ENCODE measurements around the gene SLC2A5. TPM values are rescaled to one million over a fixed set of nuclear protein-coding genes. Genes with fewer than 3 reads are reported as not detected.
"Not testable (repeated sequence)": the region's sequence is repeated elsewhere in the genome, so short reads cannot be mapped to it uniquely, and the experiment has no call there.

Gene SLC2A5
- total and polyA plus RNA-seq, 5 experiments from 2014 or later: 0.49 to 0.55 TPM; not detected in 3

DNA sequence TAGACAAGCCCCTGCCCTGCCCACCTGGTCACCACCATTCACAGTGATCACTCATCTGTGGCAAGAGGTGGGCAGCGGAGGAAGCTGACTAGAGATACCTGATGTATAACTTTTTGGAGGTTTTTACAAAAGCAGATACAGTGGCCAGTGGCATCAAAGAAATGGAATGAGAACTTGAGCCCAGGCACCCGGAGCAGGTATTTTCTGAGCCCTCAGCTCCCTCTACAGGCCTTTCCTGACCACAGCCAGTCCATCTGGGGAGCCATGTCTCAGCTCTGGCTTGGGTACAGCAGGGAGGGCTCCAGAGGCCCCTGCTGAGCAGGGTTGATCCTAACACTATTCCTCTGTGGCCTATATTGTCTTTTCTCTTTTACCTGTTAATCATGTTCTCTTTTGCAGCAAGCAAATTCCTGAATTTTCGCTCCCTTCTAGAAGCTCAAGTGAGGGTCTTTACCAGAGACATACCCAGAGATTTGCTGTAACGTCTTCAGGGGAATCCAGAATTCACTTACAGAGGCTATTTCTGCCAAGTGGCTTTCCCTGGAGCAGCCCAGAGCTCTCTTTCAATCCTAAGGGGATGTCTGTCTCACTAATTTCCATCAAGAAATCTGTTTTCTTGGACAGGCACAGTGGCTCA lies 32.2 kb upstream of the SLC2A5 start:
- H3K27me3 Mint-ChIP-seq: no peaks in the 10 kb centered on the region
- H3K9me3 Mint-ChIP-seq: no peaks in the 10 kb centered on the region
- peaks cover 0 to 2% (median 0%) of the 10 kb centered on the region in 4 donors for H3K4me1 Mint-ChIP-seq
- H3K36me3 Mint-ChIP-seq: peaks cover 0 to 23% (median 3%) of the 10 kb centered on the region in 3 donors
- no peak for DNase-seq
- POLR2A ChIA-PET: interaction anchor here (0.7 kb wide), 1 partner anchor 97 kb away, joined by 3 read pairs; no protein-coding TSS in a partner anchor
- peak in 1 of 2 donors; percentile 56 for ATAC-seq
- no peak overlapping the region for H3K4me3 Mint-ChIP-seq
- H3K27ac Mint-ChIP-seq: no peak overlapping the region

DNA sequence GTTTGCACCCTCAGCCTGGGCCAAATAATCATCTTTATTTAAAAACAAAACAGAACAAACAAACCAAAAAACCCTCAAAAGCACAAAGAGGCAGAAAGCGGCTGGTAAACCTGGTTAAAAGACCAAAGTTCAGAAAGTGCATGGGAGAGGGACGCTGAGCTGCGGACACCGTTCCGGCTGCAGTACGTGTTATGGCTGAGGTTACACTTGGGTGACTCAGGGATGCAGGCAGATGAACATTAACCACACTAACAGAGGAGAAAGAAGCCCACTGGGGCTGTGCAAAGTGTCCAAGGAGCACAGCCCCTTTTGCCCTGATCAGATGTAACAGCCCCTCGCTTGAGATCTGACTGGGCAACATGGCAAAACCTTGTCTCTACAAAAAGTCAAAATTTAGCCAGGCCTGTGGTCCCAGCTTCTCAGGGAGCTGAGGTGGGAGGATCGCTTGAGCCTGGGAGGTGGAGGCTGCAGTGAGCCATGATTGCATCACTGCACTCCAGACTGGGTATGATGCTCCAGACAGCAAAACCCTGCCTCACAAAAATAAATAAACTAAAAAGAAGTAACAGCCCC lies 31.1 kb upstream of the SLC2A5 start:
- DNase-seq: no peak
- Mint-ChIP-seq H3K4me1 (peaks cover 0 to 2% (median 0%) of the 10 kb centered on the region in 4 donors), H3K36me3 (peaks cover 0 to 23% (median 3%) of the 10 kb centered on the region in 3 donors), H3K27me3 (peaks cover 0 to 3% (median 0%) of the 10 kb centered on the region in 5 donors), H3K9me3 (no peaks in the 10 kb centered on the region), H3K4me3 (no peak overlapping the region), H3K27ac (no peak overlapping the region)
- POLR2A ChIA-PET: interaction anchor here (0.7 kb wide), 1 partner anchor 1150 kb away, joined by 3 read pairs; no protein-coding TSS in a partner anchor
- ATAC-seq: no peak

DNA sequence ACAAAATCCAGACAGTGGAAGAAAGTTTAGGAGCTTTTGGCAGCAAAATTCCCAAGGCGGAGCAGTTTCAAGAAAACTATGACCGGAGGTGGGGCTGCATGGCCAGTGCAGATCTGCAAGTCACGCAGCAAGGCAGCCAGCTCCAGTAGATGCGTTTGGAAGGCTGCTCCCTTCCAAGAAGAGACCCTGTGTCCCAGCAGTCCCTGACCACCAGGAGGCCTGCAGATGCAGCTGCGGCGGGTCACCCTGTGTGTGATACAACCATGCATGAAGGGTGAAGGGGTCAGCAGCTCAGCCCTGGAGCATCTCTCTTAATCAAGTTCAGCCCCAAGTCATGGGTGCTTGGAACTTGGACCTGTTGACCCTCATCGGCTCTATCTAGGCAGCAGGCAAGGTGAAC lies 30.1 kb upstream of the SLC2A5 start:
- no peaks in the 10 kb centered on the region for H3K9me3 Mint-ChIP-seq
- DNase-seq: no peak
- no peak overlapping the region for H3K4me3 Mint-ChIP-seq
- no peak for ATAC-seq
- peaks cover 0 to 2% (median 0%) of the 10 kb centered on the region in 4 donors for H3K4me1 Mint-ChIP-seq
- peaks cover 0 to 19% (median 3%) of the 10 kb centered on the region in 3 donors for H3K36me3 Mint-ChIP-seq
- no peak overlapping the region for H3K27ac Mint-ChIP-seq
- peaks cover 0 to 4% (median 0%) of the 10 kb centered on the region in 5 donors for H3K27me3 Mint-ChIP-seq
- POLR2A ChIA-PET: no interaction called here

DNA sequence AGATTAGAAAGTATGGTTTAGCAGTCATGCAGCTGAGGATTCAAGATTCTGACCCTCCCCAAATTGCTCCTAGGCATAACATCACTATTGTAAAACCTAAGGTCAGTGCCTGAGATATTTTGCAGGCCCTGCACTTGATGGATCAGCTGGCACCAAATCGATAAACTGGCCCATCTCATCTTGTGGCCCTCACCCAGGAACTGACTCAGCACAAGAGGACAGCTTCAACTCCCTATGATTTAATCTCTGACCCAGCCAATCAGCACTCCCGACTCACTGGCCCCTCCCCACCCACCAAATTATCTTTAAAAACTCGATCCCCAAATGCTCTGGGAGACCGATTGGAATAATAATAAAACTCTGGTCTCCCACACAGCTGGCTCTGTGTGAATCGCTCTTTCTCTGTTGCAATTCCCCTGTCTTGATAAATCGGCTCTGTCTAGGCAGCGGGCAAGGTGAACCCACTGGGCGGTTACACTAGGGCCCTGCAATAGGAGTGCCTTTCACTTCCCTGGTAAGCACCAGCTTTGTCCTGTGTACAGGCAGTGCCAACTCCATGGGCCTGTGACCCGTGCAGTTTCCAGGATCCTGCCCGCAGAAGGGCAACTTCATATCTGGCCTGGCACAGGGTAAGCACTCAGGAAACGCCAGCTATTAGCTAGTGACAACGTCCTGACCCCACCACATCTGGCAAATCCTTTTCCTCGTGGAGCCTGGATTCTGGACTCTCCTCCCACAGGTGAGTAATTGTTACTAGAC lies 28.7 kb upstream of the SLC2A5 start:
- ATAC-seq (no peak), DNase-seq (no peak)
- peaks cover 0 to 8% (median 0%) of the 10 kb centered on the region in 3 donors for H3K36me3 Mint-ChIP-seq
- peaks cover 0 to 4% (median 0%) of the 10 kb centered on the region in 5 donors for H3K27me3 Mint-ChIP-seq
- peaks cover 0 to 2% (median 0%) of the 10 kb centered on the region in 4 donors for H3K4me1 Mint-ChIP-seq
- no peak overlapping the region for H3K4me3 Mint-ChIP-seq
- no peaks in the 10 kb centered on the region for H3K9me3 Mint-ChIP-seq
- POLR2A ChIA-PET: no interaction called here
- no peak overlapping the region for H3K27ac Mint-ChIP-seq

DNA sequence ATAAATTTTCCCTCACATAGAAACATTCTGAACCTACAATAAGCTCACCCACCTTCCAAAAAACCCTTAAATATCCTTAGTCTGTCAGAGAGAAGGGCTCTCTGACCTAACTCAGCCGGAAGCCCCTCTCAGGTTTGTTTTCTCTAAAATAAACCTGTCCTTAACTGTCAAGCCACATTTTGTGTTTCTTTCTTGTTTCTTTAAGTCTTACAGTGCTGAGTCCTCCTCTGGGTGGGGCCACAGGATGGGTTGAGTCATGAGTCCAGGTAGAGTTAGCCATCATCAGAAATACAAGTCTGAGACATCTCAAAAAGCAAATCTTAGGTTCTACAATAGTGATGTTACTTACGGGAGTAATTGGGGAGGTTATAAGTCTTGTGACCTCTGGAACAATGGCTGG lies 26.4 kb upstream of the SLC2A5 start:
- no peak overlapping the region for H3K27ac Mint-ChIP-seq
- ATAC-seq (no peak), DNase-seq (no peak)
- POLR2A ChIA-PET: no interaction called here
- H3K36me3 Mint-ChIP-seq: no peaks in the 10 kb centered on the region
- no peak overlapping the region for H3K4me3 Mint-ChIP-seq
- peaks cover 0 to 4% (median 0%) of the 10 kb centered on the region in 5 donors for H3K27me3 Mint-ChIP-seq
- peaks cover 0 to 2% (median 0%) of the 10 kb centered on the region in 4 donors for H3K4me1 Mint-ChIP-seq
- H3K9me3 Mint-ChIP-seq: no peaks in the 10 kb centered on the region

DNA sequence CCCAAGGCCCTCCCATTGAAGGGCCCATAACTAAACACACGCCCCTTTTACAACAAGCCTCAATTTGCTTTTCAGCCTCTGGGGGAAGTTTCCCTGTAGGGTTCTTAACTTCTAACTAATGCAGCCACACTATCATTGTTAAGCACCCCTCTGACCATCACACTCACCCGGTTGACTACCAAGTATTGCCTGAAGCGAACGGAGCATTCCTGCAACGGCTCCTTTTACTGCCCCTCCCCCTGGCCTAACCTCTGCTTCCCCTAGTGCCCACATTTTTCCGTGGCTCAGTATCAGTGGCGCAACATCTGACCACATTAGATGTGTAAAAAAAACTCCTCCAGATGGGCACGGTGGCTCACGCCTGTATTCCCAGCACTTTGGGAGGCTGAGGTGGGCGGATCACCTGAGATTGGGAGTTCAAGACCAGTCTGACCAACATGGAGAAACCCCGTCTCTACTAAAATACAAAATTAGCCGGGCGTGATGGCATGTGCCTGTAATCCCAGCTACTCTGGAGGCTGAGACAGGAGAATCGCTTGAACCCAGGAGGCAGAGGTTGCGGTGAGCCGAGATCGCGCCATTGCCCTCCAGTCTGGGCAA lies 24.7 kb upstream of the SLC2A5 start:
- H3K27me3 Mint-ChIP-seq, POLR2A ChIA-PET: not testable (repeated sequence)

DNA sequence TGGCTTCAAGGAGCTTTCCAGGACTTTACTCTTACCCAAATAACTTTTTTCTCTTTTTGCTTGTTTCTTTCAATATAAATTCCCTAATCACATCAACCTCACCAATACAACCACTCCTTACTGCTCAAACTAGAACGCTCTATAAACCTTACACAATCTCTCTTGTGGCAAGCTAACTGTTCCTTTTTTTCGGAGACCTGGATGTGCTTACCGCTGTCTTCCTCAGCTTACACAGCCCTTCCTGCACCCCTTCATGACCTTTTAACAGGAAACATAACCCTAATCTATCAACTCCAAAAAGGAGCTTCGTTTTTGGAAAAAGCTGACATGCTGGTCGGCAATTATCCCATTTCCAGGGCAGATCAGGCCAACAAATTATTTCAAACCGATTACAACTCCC lies 24.1 kb upstream of the SLC2A5 start:
- no peak for ATAC-seq
- Mint-ChIP-seq H3K36me3 (no peaks in the 10 kb centered on the region), H3K27ac (no peak overlapping the region), H3K4me1 (no peaks in the 10 kb centered on the region), H3K27me3 (peaks cover 0 to 9% (median 4%) of the 10 kb centered on the region in 5 donors), H3K9me3 (no peaks in the 10 kb centered on the region), H3K4me3 (no peak overlapping the region)
- DNase-seq: no peak
- POLR2A ChIA-PET: no interaction called here

More for the DNA sequence above, 24.7 kb upstream of the SLC2A5 start:
- ATAC-seq, H3K4me3 Mint-ChIP-seq, H3K4me1 Mint-ChIP-seq, DNase-seq, H3K27ac Mint-ChIP-seq, H3K9me3 Mint-ChIP-seq, H3K36me3 Mint-ChIP-seq: not testable (repeated sequence)

DNA sequence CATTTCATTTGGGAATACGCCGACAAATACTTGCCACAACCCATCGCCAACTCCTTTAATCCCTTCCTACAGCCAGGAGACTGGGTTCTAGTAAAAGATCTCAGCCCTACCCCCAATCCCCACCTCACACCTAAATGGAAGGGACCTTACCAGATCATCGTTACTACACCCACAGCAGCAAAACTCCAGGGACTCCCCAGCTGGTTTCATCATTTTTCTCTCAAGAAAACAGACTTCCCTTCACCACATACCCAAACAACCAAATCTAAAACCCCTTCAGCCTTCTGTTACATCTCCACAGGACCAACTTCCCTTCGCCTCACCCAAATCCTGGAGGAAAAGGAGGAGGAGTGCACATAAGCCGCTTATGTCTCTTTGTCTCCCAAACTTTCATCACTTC lies 23.7 kb upstream of the SLC2A5 start:
- H3K4me3 Mint-ChIP-seq: no peak overlapping the region
- no peaks in the 10 kb centered on the region for H3K36me3 Mint-ChIP-seq
- peaks cover 0 to 9% (median 4%) of the 10 kb centered on the region in 5 donors for H3K27me3 Mint-ChIP-seq
- DNase-seq (no peak), ATAC-seq (no peak)
- H3K4me1 Mint-ChIP-seq: no peaks in the 10 kb centered on the region
- no peaks in the 10 kb centered on the region for H3K9me3 Mint-ChIP-seq
- POLR2A ChIA-PET: no interaction called here
- H3K27ac Mint-ChIP-seq: no peak overlapping the region

DNA sequence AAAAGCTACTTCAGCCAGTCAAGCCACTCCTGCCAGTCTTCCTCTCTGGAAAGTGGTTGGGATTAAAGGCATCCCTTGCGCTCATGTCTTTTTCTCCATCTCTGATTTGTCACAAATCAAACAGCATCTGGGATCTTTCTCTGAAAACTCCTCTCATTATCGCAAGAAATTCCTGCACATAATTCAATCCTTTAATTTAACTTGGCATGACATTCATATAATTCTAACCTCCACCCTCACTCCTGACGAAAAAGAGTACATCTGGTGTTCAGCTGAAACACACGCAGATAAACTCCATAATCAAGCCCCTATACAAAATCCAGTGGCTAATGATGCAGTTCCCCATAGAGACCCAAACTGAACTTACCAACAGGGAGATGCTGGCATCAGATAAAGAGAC lies 19.4 kb upstream of the SLC2A5 start:
- H3K4me1 Mint-ChIP-seq: peaks cover 0 to 20% (median 0%) of the 10 kb centered on the region in 4 donors

DNA sequence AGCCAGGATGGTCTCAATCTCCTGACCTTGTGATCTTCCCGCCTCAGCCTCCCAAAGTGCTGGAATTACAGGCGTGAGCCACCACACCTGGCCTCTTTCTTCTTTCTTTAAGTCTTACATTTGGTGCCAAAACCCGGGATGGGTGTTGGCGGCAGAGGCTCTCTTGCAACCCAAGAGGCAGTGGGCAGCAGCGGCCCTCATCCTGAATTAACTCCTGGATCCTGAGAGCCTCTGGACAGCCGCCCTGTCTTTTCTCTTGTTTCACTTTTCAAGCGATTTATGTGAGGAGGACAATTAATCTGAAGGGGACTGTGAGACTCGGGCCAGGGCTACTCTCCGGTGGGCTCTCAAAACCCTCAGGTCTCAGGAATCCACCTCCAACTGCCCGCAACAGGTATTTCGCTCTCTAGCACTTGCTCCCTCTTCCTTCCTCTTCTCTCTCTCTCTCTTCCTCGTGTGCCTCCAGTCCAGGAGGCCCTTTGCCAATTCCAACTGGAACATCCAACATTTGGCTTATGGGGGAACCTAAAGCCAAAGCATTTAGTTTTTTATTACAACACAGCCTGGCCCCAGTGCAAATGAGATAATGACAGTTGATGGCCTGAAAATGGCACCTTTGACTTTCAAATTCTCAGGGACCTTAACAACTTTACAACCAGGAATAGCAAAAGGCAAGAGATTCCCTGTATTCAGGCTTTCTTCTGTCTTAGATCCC lies 18.1 kb upstream of the SLC2A5 start:
- peaks cover 4 to 28% (median 9%) of the 10 kb centered on the region in 4 donors for H3K4me1 Mint-ChIP-seq
- no peak overlapping the region for H3K27ac Mint-ChIP-seq
- H3K36me3 Mint-ChIP-seq: no peaks in the 10 kb centered on the region

More for the DNA sequence above, 19.4 kb upstream of the SLC2A5 start:
- no peaks in the 10 kb centered on the region for H3K9me3 Mint-ChIP-seq
- H3K27ac Mint-ChIP-seq: no peak overlapping the region
- no peak for ATAC-seq
- POLR2A ChIA-PET: no interaction called here
- DNase-seq: no peak
- H3K36me3 Mint-ChIP-seq: no peaks in the 10 kb centered on the region
- no peak overlapping the region for H3K4me3 Mint-ChIP-seq
- H3K27me3 Mint-ChIP-seq: peaks cover 0 to 11% (median 7%) of the 10 kb centered on the region in 5 donors

DNA sequence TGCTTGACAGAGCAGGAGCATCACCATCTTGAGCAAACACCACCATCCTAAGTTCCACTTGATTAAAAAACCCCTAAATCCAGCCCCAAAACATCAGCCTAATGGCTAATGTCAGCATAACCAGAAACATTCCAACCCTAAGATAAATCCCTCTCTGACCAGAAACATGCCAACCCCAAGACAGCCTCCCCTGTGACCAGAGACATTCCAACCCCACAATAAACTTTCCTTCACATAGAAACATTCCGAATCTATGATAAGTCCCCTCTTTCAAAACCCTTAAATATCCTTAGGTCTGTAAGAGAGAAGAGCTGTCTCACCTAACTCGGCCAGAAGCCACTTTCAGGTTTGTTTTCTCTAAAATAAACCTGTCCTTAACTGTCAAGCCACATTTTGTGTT lies 17.4 kb upstream of the SLC2A5 start:
- no peak for DNase-seq
- Mint-ChIP-seq H3K4me1 (peaks cover 9 to 36% (median 12%) of the 10 kb centered on the region in 4 donors), H3K4me3 (no peak overlapping the region), H3K27ac (peak overlapping the region in 1 of 10 donors; percentile 26), H3K27me3 (peaks cover 0 to 11% (median 7%) of the 10 kb centered on the region in 5 donors), H3K9me3 (no peaks in the 10 kb centered on the region), H3K36me3 (no peaks in the 10 kb centered on the region)
- ATAC-seq: no peak
- POLR2A ChIA-PET: interaction anchor here (0.6 kb wide), 1 partner anchor 167 kb away, joined by 4 read pairs; no protein-coding TSS in a partner anchor

More for the DNA sequence above, 18.1 kb upstream of the SLC2A5 start:
- DNase-seq (no peak), ATAC-seq (no peak)
- POLR2A ChIA-PET: interaction anchor here (0.5 kb wide), 1 partner anchor 410 kb away, joined by 8 read pairs; no protein-coding TSS in a partner anchor
- Mint-ChIP-seq H3K9me3 (no peaks in the 10 kb centered on the region), H3K27me3 (peaks cover 0 to 11% (median 7%) of the 10 kb centered on the region in 5 donors), H3K4me3 (no peak overlapping the region)

DNA sequence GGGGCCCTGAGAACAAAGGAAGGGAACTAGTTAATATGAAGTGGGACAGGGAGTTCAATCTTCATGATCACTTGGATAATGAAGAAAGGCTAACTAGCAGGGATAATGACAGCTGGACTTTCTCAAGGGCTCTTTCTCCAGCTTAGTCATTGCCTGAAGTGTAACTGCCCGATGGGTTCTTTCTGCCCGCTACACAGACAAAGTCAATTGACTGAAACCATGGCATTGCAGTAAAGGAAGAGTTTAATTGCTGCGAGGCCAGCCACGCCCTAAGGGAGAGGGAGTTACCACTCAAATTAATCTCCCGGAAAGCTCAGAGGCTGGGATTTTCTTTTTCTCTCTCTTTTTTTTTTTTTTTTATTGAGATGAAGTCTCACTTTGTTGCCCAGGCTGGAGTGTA lies 16.6 kb upstream of the SLC2A5 start:
- no peak overlapping the region for H3K27ac Mint-ChIP-seq
- no peaks in the 10 kb centered on the region for H3K36me3 Mint-ChIP-seq
- peaks cover 0 to 11% (median 7%) of the 10 kb centered on the region in 5 donors for H3K27me3 Mint-ChIP-seq
- ATAC-seq (no peak), DNase-seq (no peak)
- peaks cover 9 to 38% (median 12%) of the 10 kb centered on the region in 4 donors for H3K4me1 Mint-ChIP-seq
- no peaks in the 10 kb centered on the region for H3K9me3 Mint-ChIP-seq
- POLR2A ChIA-PET: no interaction called here
- H3K4me3 Mint-ChIP-seq: no peak overlapping the region
